CD14-positive monocyte (primary cell): ENCODE results near the gene ZCCHC12. TPM values are rescaled to one million over a fixed set of nuclear protein-coding genes. Genes with fewer than 3 reads are reported as not detected.
A peak's percentile ranks its signal among the peaks of the same experiment; 100 is the strongest.

ENCODE experiments used
- DNase-seq, 3 donors: peaks; one replicate each; pipeline ENCODE4 v3.0.0-alpha.2; 2011 to 2022
- H2AFZ ChIP-seq: 2 replicates; pipeline ENCODE4 v1.6.0; 2012; ENCODE audit warnings: mild to moderate bottlenecking, low read depth, low read length, inconsistent platforms; ENCODE audit not compliant: insufficient read depth, poor library complexity, severe bottlenecking
- H3K27ac ChIP-seq, 2 donors: 1 replicate in 1 of 2; 2 replicates in 1 of 2; pipeline ENCODE4 v1.5.1; 2012 to 2013; ENCODE audit warnings: low read length in 2 of 2, control low read depth in 1 of 2, inconsistent platforms in 1 of 2, low read depth in 1 of 2, mild to moderate bottlenecking in 1 of 2
- H3K27me3 ChIP-seq, 2 donors: one replicate each; pipeline versions ENCODE4 v1.6.0 to v1.6.1; 2011 to 2013; ENCODE audit warnings: low read length in 2 of 2; ENCODE audit not compliant: control insufficient read depth in 2 of 2, insufficient read depth in 2 of 2
- H3K36me3 ChIP-seq, 2 donors: replicated peaks in 1 of 2; 1 replicate in 1 of 2; 2 replicates in 1 of 2; pipeline versions ENCODE4 v1.5.1 to v1.6.1; 2012 to 2013; ENCODE audit warnings: low read length in 2 of 2, control low read depth in 1 of 2, inconsistent platforms in 1 of 2, mild to moderate bottlenecking in 1 of 2; ENCODE audit not compliant: insufficient read depth in 2 of 2, control insufficient read depth in 1 of 2
- H3K4me1 ChIP-seq, 2 donors: 1 replicate in 1 of 2; 2 replicates in 1 of 2; pipeline versions ENCODE4 v1.5.1 to v1.6.1; 2012 to 2013; ENCODE audit warnings: low read length in 2 of 2, control low read depth in 1 of 2, inconsistent platforms in 1 of 2, mild to moderate bottlenecking in 1 of 2, moderate library complexity in 1 of 2; ENCODE audit not compliant: insufficient read depth in 2 of 2, control insufficient read depth in 1 of 2
- H3K4me2 ChIP-seq: replicated peaks from 2 replicates; pipeline ENCODE3; 2012; ENCODE audit warnings: low read length, moderate library complexity, mild to moderate bottlenecking; ENCODE audit not compliant: poor library complexity, severe bottlenecking; ENCODE audit errors: extremely low read depth
- H3K4me3 ChIP-seq, 3 experiments: fragments of 200-600 bp in 1 of 3; sonication (generic) in 1 of 3; replicated peaks in 1 of 3; 1 replicate in 2 of 3; 2 replicates in 1 of 3; pipeline ENCODE4 v1.5.1; 2011 to 2013; ENCODE audit warnings: low read length in 3 of 3, mild to moderate bottlenecking in 3 of 3, control low read depth in 2 of 3, low read depth in 2 of 3, inconsistent platforms in 1 of 3, moderate library complexity in 1 of 3
- H3K79me2 ChIP-seq: 2 replicates; pipeline ENCODE4 v1.6.0; 2012; ENCODE audit warnings: mild to moderate bottlenecking, control low read depth, inconsistent platforms, low read length, moderate library complexity; ENCODE audit not compliant: insufficient read depth
- H3K9ac ChIP-seq: 2 replicates; pipeline ENCODE4 v1.6.0; 2017; ENCODE audit warnings: low read length, mild to moderate bottlenecking; ENCODE audit not compliant: insufficient read depth, poor library complexity, severe bottlenecking
- H3K9me3 ChIP-seq, 2 donors: replicated peaks in 1 of 2; 1 replicate in 1 of 2; 2 replicates in 1 of 2; pipeline versions ENCODE4 v1.5.1 to v1.6.1; 2012 to 2013; ENCODE audit warnings: low read length in 2 of 2, control low read depth in 1 of 2; ENCODE audit not compliant: control insufficient read depth in 1 of 2, insufficient read depth in 1 of 2
- H4K20me1 ChIP-seq: 2 replicates; pipeline ENCODE4 v1.6.0; 2012; ENCODE audit warnings: mild to moderate bottlenecking, low read length, control low read depth, moderate library complexity; ENCODE audit not compliant: insufficient read depth
- H3K27ac Mint-ChIP-seq, 7 donors: one replicate each; pipeline ENCODE4 v1.8.0; 2020; ENCODE audit warnings: mild to moderate bottlenecking in 7 of 7, mixed read lengths in 7 of 7, moderate library complexity in 6 of 7, inconsistent platforms in 2 of 7
- H3K27me3 Mint-ChIP-seq, 3 donors: one replicate each; pipeline ENCODE4 v1.8.0; 2021 to 2022; ENCODE audit warnings: low read depth in 3 of 3, mild to moderate bottlenecking in 3 of 3, mixed read lengths in 3 of 3, moderate library complexity in 3 of 3, inconsistent platforms in 1 of 3
- H3K36me3 Mint-ChIP-seq, 2 donors: one replicate each; pipeline ENCODE4 v1.8.0; 2020; ENCODE audit warnings: mixed read lengths in 2 of 2, inconsistent platforms in 1 of 2, mild to moderate bottlenecking in 1 of 2
- H3K4me1 Mint-ChIP-seq: one replicate; pipeline ENCODE4 v1.8.0; 2020; ENCODE audit warnings: mild to moderate bottlenecking, mixed read lengths
- H3K4me3 Mint-ChIP-seq, 2 donors: one replicate each; pipeline ENCODE4 v1.8.0; 2020; ENCODE audit warnings: mild to moderate bottlenecking in 2 of 2, mixed read lengths in 2 of 2, moderate library complexity in 1 of 2
- H3K9me3 Mint-ChIP-seq, 7 donors: one replicate each; pipeline ENCODE4 v1.8.0; 2020 to 2022; ENCODE audit warnings: mixed read lengths in 7 of 7, mild to moderate bottlenecking in 6 of 7, moderate library complexity in 6 of 7, inconsistent platforms in 2 of 7
- WGBS: methylation state at CpG from one replicate; pipeline ENCODE4 v1.1.5; 2013; ENCODE audit warnings: missing lambda C conversion rate; ENCODE audit not compliant: insufficient coverage; 5-methylcytosine and 5-hydroxymethylcytosine counted together
- intact Hi-C, 2 donors: fragments of 100-400 bp; cut with micrococcal nuclease; formaldehyde crosslinking; loops; one replicate each; pipeline versions ENCODE4 v1.15.0 to v1.15.1; 2023
- polyA minus RNA-seq: library from RNA; depleted of rRNA, polyadenylated mRNA; stranded (reverse); fragments of >200 nt; gene quantifications from 2 replicates; pipeline ENCODE4 v1.2.3, GENCODE V29; 2012
- polyA plus RNA-seq, 3 donors: library from polyadenylated mRNA; depleted of rRNA in 1 of 3; unstranded in 2 of 3; stranded (reverse) in 1 of 3; fragments of 300-500 nt in 2 of 3; fragments of >200 nt in 1 of 3; fragmentation: Illumina TruSeq in 2 of 3; gene quantifications; 1 replicate in 2 of 3; 2 replicates in 1 of 3; pipeline ENCODE4 v1.2.3, GENCODE V29; 2012 to 2021
- total RNA-seq, 12 experiments: library from RNA in 1 of 12; stranded (reverse) in 1 of 12; fragments of 120-200 nt in 1 of 12; gene quantifications; one replicate each; pipeline ENCODE4 v1.2.4 and lab custom pipeline; 2013 to 2026; ENCODE audit warnings: mixed read lengths in 6 of 12, inconsistent platforms in 1 of 12
- TF ChIP-seq, protein P1 (sequence below): fragments of 200-600 bp; IDR thresholded peaks from one replicate; pipeline ENCODE4 v1.8.0; 2022; ENCODE audit warnings: antibody characterized with exemption, mild to moderate bottlenecking

The ZCCHC12 gene
- total RNA-seq (2013), result not detected
- polyA plus RNA-seq (under 1 TPM in 1 of 3 donors, not detected in 2; 0.04 TPM), polyA minus RNA-seq (not detected in 2 replicates), total RNA-seq (lab: John Stamatoyannopoulos, UW) (0 to 0.90 (median 0.27) reads per million in 11 experiments)

DNA sequence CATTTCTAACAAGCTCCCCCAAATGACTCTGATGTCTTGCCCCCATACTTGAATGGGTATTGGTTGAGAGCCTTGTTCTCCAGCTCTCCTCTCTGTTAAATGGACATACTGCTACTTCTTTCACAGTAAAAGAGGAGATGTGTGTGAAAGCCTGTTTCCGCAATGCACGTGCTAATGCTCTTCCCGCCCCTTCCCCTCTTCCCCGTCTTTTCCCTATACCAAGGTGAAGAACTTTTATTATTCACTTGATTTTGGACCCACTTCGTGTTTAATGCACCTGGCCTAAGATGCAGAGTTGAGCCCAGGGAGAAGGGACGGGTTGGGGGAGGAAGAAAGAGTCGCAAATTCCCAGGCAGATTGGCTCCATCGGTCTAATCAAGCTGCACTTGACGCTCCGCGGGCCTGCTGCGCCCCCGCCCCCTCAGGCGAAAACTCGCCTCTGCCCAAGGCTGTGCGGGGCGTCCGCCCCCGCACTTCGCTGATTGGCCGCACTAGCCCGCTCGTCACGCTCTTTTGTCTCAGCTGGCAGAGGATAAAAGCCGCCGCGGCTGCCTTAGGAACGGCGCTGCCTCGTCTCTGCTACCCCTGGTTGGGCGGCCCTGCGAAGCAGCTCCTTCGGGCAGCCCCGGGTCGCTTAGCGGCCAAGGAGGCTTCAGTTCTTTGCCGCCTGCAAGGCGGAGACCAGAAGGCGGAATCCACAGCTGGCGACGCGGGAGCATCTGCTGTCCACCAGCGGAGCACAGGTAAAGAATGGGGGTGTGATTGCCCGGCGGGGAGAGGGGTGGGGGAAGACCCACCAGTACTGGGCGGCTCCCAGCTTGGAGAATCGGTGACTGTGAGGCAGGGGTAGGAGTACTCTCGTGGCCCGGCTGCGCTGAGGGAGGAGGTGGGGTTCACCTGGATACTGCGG is at the start of gene ZCCHC12:
ZCCHC12 (plus strand) TSS at position 562 of the 910 bp plus-strand sequence. CDS start 1,421 bp downstream, outside the sequence.
- peak within 1 kb of the TSS in 1 of 3 experiments; percentile 49 for H3K4me3 ChIP-seq
- H3K27ac Mint-ChIP-seq, result peak within 1 kb of the TSS in 1 of 7 donors; percentile 64
- peaks cover 14% of the 10 kb centered on the region in 2 donors for H3K4me1 ChIP-seq
- TF ChIP-seq, protein P1, sequence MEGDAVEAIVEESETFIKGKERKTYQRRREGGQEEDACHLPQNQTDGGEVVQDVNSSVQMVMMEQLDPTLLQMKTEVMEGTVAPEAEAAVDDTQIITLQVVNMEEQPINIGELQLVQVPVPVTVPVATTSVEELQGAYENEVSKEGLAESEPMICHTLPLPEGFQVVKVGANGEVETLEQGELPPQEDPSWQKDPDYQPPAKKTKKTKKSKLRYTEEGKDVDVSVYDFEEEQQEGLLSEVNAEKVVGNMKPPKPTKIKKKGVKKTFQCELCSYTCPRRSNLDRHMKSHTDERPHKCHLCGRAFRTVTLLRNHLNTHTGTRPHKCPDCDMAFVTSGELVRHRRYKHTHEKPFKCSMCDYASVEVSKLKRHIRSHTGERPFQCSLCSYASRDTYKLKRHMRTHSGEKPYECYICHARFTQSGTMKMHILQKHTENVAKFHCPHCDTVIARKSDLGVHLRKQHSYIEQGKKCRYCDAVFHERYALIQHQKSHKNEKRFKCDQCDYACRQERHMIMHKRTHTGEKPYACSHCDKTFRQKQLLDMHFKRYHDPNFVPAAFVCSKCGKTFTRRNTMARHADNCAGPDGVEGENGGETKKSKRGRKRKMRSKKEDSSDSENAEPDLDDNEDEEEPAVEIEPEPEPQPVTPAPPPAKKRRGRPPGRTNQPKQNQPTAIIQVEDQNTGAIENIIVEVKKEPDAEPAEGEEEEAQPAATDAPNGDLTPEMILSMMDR, result no peak
- H3K27ac ChIP-seq, result no peak within 1 kb of the TSS
- peaks cover 0 to 28% (median 13%) of the 10 kb centered on the region in 7 donors for H3K9me3 Mint-ChIP-seq
- H3K36me3 Mint-ChIP-seq, result no peaks in the 10 kb centered on the region
- H3K27me3 Mint-ChIP-seq, result peaks cover 59 to 71% (median 69%) of the 10 kb centered on the region in 3 donors
- peak within 1 kb of the TSS; percentile 52 for H2AFZ ChIP-seq
- peak in 2 of 3 donors; percentile 6 to 14 for DNase-seq
- no peaks in the 10 kb centered on the region for H3K79me2 ChIP-seq
- no peaks in the 10 kb centered on the region for H4K20me1 ChIP-seq
- WGBS, result 4% methylated on average over 34 of the region's 51 CpGs
- peaks cover 43 to 72% of the 10 kb centered on the region in 2 donors for H3K27me3 ChIP-seq
- no peaks in the 10 kb centered on the region for H3K36me3 ChIP-seq
- intact Hi-C loops, result no loop called here
- H3K9me3 ChIP-seq, result peaks cover 0 to 13% of the 10 kb centered on the region in 2 donors
- no peak within 1 kb of the TSS for H3K9ac ChIP-seq
- peak within 1 kb of the TSS; percentile 67 to 84 for H3K4me3 Mint-ChIP-seq
- peak within 1 kb of the TSS; percentile 55 for H3K4me2 ChIP-seq
- H3K4me1 Mint-ChIP-seq, result peaks cover 29% of the 10 kb centered on the region

DNA sequence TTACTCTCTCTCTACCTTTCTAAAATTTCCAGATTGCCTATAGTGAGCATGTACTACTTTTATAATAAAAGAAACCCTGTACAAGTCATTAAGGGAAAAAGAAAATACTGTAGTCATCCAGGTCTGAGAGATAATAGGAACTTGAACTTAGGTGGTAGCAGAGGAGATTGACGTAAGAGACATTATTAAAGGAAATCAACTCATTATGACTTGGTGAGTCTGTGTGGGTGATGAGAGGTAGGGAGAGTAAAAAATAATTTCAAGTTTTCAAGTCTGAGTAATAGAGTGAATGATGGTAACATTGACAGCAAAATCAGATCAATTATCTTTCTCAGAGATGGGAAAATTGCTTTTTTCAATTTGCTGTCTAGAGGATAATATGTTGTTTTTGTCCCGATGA is 44.0 kb upstream of the ZCCHC12 start:
- H3K27ac ChIP-seq, result no peak overlapping the region
- no peak overlapping the region for H3K4me3 ChIP-seq
- H3K79me2 ChIP-seq, result no peaks in the 10 kb centered on the region
- H3K4me2 ChIP-seq, result no peak overlapping the region
- H2AFZ ChIP-seq, result no peak overlapping the region
- TF ChIP-seq, protein P1, result no peak
- H3K4me1 ChIP-seq, result no peaks in the 10 kb centered on the region
- H3K27me3 ChIP-seq, result no peaks in the 10 kb centered on the region
- intact Hi-C loops, result loop anchor here in 1 of 2 donors (10.0 kb wide), 1 partner anchor 115 kb away; no protein-coding TSS in a partner anchor
- no peak for DNase-seq
- no peaks in the 10 kb centered on the region for H3K4me1 Mint-ChIP-seq
- WGBS, result no CpG with 5 or more reads among the region's 2 CpGs
- H3K9me3 Mint-ChIP-seq, result no peaks in the 10 kb centered on the region
- no peak overlapping the region for H3K4me3 Mint-ChIP-seq
- no peak overlapping the region for H3K9ac ChIP-seq
- peaks cover 0 to 8% (median 0%) of the 10 kb centered on the region in 3 donors for H3K27me3 Mint-ChIP-seq
- H3K27ac Mint-ChIP-seq, result no peak overlapping the region
- H3K36me3 Mint-ChIP-seq, result peaks cover 43 to 56% of the 10 kb centered on the region in 2 donors
- peaks cover 37 to 79% of the 10 kb centered on the region in 2 donors for H3K36me3 ChIP-seq
- peaks cover 23% of the 10 kb centered on the region for H4K20me1 ChIP-seq
- no peaks in the 10 kb centered on the region for H3K9me3 ChIP-seq
